Liver (tissue), 9 donors: ENCODE results near the gene SEPTIN10. TPM values are rescaled to one million over a fixed set of nuclear protein-coding genes. Genes with fewer than 3 reads are reported as not detected.

ENCODE experiments used
- DNase-seq: peaks from one replicate; pipeline ENCODE4 v3.0.0-alpha.2; 2017; ENCODE audit warnings: low spot score
- H3K27ac ChIP-seq, 2 donors: one replicate each; pipeline ENCODE4 v1.7.0; 2013; ENCODE audit warnings: inconsistent platforms in 2 of 2, low read length in 2 of 2, control low read depth in 1 of 2, low read depth in 1 of 2, mild to moderate bottlenecking in 1 of 2
- H3K27me3 ChIP-seq, 4 donors: one replicate each; pipeline versions ENCODE4 v1.6.1 to v1.7.0; 2013; ENCODE audit warnings: low read length in 3 of 4, inconsistent platforms in 1 of 4, mild to moderate bottlenecking in 1 of 4, moderate library complexity in 1 of 4; ENCODE audit not compliant: control insufficient read depth in 4 of 4, insufficient read depth in 4 of 4
- H3K36me3 ChIP-seq, 4 donors: one replicate each; pipeline versions ENCODE4 v1.6.1 to v1.7.0; 2013; ENCODE audit warnings: low read length in 3 of 4, mild to moderate bottlenecking in 3 of 4, low read depth in 1 of 4, moderate library complexity in 1 of 4; ENCODE audit not compliant: control insufficient read depth in 4 of 4, insufficient read depth in 3 of 4
- H3K4me1 ChIP-seq, 4 donors: one replicate each; pipeline versions ENCODE4 v1.6.1 to v1.7.0; 2013; ENCODE audit warnings: low read length in 3 of 4, mild to moderate bottlenecking in 3 of 4, moderate library complexity in 1 of 4; ENCODE audit not compliant: control insufficient read depth in 4 of 4, insufficient read depth in 4 of 4
- H3K4me3 ChIP-seq, 3 donors: one replicate each; pipeline versions ENCODE4 v1.6.1 to v1.7.0; 2013; ENCODE audit warnings: low read length in 3 of 3, control low read depth in 1 of 3, low read depth in 1 of 3, mild to moderate bottlenecking in 1 of 3
- H3K9ac ChIP-seq, 2 donors: one replicate each; pipeline ENCODE4 v1.7.0; 2013; ENCODE audit warnings: low read length in 2 of 2, mild to moderate bottlenecking in 2 of 2, moderate library complexity in 2 of 2, control low read depth in 1 of 2, low read depth in 1 of 2
- H3K9me3 ChIP-seq, 4 donors: one replicate each; pipeline versions ENCODE4 v1.6.1 to v1.7.0; 2013; ENCODE audit warnings: low read length in 3 of 4; ENCODE audit not compliant: control insufficient read depth in 4 of 4
- EGR1 ChIP-seq, 2 donors: IDR thresholded peaks; 2 replicates each; pipeline ENCODE4 v1.6.1; 2016 to 2018; ENCODE audit warnings: antibody characterized with exemption in 2 of 2, low read depth in 2 of 2
- FOXA1 ChIP-seq: IDR thresholded peaks from 2 replicates; pipeline ENCODE4 v1.6.1; 2016; ENCODE audit warnings: antibody characterized with exemption
- GABPA ChIP-seq, 2 donors: IDR thresholded peaks in 1 of 2; conservative IDR thresholded peaks in 1 of 2; 2 replicates each; pipeline ENCODE4 v1.6.1; 2016; ENCODE audit warnings: antibody characterized with exemption in 2 of 2, mild to moderate bottlenecking in 1 of 2, moderate library complexity in 1 of 2
- HNF4A ChIP-seq, 2 donors: conservative IDR thresholded peaks; 2 replicates each; pipeline ENCODE4 v1.6.1; 2016; ENCODE audit warnings: antibody characterized with exemption in 2 of 2, mild to moderate bottlenecking in 2 of 2
- JUND ChIP-seq, 2 donors: IDR thresholded peaks; 2 replicates each; pipeline ENCODE4 v1.6.1; 2016; ENCODE audit warnings: antibody characterized with exemption in 2 of 2
- NR2F2 ChIP-seq: IDR thresholded peaks from 2 replicates; pipeline ENCODE4 v1.6.1; 2016; ENCODE audit warnings: antibody characterized with exemption
- RAD21 ChIP-seq, 2 donors: IDR thresholded peaks; 2 replicates each; pipeline ENCODE4 v1.6.1; 2016; ENCODE audit warnings: antibody characterized with exemption in 2 of 2, mild to moderate bottlenecking in 2 of 2
- RXRA ChIP-seq, 2 donors: IDR thresholded peaks; 2 replicates each; pipeline ENCODE4 v1.6.1; 2017 to 2018; ENCODE audit warnings: antibody characterized with exemption in 2 of 2, mild to moderate bottlenecking in 1 of 2
- SP1 ChIP-seq: IDR thresholded peaks from 2 replicates; pipeline ENCODE4 v1.6.1; 2018; ENCODE audit warnings: antibody characterized with exemption, mild to moderate bottlenecking
- YY1 ChIP-seq: IDR thresholded peaks from 2 replicates; pipeline ENCODE4 v1.6.1; 2016; ENCODE audit warnings: antibody characterized with exemption, mild to moderate bottlenecking
- WGBS: extraction: QIAGEN DNeasy Blood & Tissue Kit; methylation state at CpG from one replicate; pipeline ENCODE4 v1.1.7; 2013; 5-methylcytosine and 5-hydroxymethylcytosine counted together
- polyA plus RNA-seq, 2 donors: library from polyadenylated mRNA; stranded (reverse) in 1 of 2; unstranded in 1 of 2; fragments of 200-250 nt in 1 of 2; fragments of >200 nt in 1 of 2; fragmentation: Nextera tagmentation in 1 of 2; extraction: Ambion mirVana in 1 of 2; gene quantifications; one replicate each; pipeline versions ENCODE4 v1.2.1 to v1.2.3, GENCODE V29; 2013 to 2015
- total RNA-seq, 2 donors: library from RNA; depleted of rRNA; stranded (reverse); fragments of >200 nt; gene quantifications; one replicate each; pipeline ENCODE4 v1.2.3, GENCODE V29; 2014
- TF ChIP-seq, protein P1 (sequence below): IDR thresholded peaks from 2 replicates; pipeline ENCODE4 v1.6.1; 2016; ENCODE audit warnings: antibody characterized with exemption
- TF ChIP-seq, protein P2 (sequence below): IDR thresholded peaks from 2 replicates; pipeline ENCODE4 v1.6.1; 2016; ENCODE audit warnings: antibody characterized with exemption
- TF ChIP-seq, protein P3 (sequence below): IDR thresholded peaks from 2 replicates; pipeline ENCODE4 v1.6.1; 2016; ENCODE audit warnings: antibody characterized with exemption, mild to moderate bottlenecking
- TF ChIP-seq, protein P4 (sequence below): IDR thresholded peaks from 2 replicates; pipeline ENCODE4 v1.6.1; 2016; ENCODE audit warnings: antibody characterized with exemption
- TF ChIP-seq, protein P5 (sequence below): fragments of 150-350 bp; IDR thresholded peaks from 2 replicates; pipeline ENCODE4 v1.5.1; 2017; ENCODE audit warnings: improper control_type of control experiment, low read depth, low read length; ENCODE audit not compliant: missing input control
- donor health status: healthy.
- donor health status: healthy.
- donor health status: healthy.
- donor health status: healthy.
- donor health status: healthy.

The SEPTIN10 gene
- total and polyA plus RNA-seq, 4 donors, result 19.6 to 35.9 (median 20.1) TPM

DNA sequence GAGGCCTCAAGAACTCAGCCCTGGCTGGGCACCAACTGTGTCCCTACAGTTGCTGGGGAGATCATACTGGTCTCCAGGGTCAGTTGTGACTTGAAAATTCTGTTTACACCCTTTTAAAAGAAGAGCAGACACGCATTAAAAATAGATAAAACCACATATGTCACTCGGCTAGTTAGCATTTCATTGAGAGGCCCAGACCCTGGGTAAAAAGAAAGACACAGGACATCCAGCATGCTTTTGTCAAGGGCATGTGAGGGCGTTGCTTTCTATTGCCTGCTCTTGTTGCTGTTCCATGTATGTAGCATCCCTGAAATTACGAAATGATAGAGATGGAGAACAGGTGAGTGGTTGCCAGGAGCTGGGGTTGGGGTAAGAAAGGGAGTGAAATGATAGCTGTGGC, 94.3 kb downstream of the SEPTIN10 start:
- Histone ChIP-seq H3K9ac (no peak overlapping the region), H3K27me3 (no peaks in the 10 kb centered on the region), H3K9me3 (no peaks in the 10 kb centered on the region), H3K4me1 (peaks cover 0 to 5% (median 2%) of the 10 kb centered on the region in 4 donors), H3K36me3 (no peaks in the 10 kb centered on the region), H3K4me3 (no peak overlapping the region), H3K27ac (no peak overlapping the region)
- no peak for DNase-seq
- no peak for TF ChIP-seq FOXA1
- no peak for TF ChIP-seq JUND (IDR thresholded peaks at IDR 0.05)
- 90% methylated on average over 4 of the region's 4 CpGs for WGBS

DNA sequence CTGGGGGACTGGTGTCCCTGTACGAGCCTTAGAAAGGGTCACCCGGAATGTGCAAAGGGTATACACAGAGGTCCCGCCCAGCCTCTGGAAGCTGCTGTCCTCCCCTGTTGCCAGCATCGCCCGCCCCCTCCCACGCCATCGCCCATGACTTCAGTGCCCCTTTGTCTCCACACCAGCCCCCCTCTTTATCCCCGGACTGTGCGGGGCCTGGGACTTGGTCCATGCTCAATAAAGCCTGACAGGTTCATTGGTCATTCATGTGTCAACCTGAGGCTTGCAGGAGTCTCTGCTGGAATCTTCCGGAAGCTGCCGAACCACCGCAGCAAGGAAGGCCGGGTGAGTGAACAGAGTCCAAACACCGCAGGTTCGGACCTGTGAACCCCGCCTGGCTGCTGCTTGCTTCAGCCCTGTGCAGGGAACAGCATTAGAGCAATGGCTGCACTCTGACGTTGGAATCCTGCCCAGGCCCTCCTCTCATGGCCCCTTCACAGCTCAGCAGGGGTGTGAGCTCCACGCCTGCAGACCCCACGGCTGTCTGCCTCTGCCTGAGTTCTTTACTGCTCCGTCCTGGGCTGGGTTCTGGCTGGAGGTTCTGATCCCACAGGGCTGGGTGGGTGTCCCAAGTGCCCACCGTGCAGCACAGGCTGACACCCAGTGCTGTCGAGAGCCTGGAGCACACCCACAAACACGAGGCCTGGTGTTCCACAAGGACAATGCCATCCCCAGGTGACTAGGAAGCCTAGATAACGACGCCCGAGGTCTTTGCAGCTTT, 96.5 kb downstream of the SEPTIN10 start:
- TF ChIP-seq JUND (IDR thresholded peaks at IDR 0.05) (no peak), NR2F2 (no peak), RXRA (IDR thresholded peaks at IDR 0.05) (no peak), GABPA (IDR thresholded peaks at IDR 0.05 in 1 of 2, conservative IDR thresholded peaks at IDR 0.05 in 1 of 2) (no peak), FOXA1 (no peak), RAD21 (IDR thresholded peaks at IDR 0.05) (no peak), YY1 (no peak), EGR1 (IDR thresholded peaks at IDR 0.05; ENCODE audit: low read depth in 2 of 2) (no peak), HNF4A (conservative IDR thresholded peaks at IDR 0.05) (no peak), SP1 (no peak)
- TF ChIP-seq, protein P1, sequence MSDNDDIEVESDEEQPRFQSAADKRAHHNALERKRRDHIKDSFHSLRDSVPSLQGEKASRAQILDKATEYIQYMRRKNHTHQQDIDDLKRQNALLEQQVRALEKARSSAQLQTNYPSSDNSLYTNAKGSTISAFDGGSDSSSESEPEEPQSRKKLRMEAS, result no peak
- TF ChIP-seq, protein P2, sequence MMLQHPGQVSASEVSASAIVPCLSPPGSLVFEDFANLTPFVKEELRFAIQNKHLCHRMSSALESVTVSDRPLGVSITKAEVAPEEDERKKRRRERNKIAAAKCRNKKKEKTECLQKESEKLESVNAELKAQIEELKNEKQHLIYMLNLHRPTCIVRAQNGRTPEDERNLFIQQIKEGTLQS, result no peak
- TF ChIP-seq, protein P3, sequence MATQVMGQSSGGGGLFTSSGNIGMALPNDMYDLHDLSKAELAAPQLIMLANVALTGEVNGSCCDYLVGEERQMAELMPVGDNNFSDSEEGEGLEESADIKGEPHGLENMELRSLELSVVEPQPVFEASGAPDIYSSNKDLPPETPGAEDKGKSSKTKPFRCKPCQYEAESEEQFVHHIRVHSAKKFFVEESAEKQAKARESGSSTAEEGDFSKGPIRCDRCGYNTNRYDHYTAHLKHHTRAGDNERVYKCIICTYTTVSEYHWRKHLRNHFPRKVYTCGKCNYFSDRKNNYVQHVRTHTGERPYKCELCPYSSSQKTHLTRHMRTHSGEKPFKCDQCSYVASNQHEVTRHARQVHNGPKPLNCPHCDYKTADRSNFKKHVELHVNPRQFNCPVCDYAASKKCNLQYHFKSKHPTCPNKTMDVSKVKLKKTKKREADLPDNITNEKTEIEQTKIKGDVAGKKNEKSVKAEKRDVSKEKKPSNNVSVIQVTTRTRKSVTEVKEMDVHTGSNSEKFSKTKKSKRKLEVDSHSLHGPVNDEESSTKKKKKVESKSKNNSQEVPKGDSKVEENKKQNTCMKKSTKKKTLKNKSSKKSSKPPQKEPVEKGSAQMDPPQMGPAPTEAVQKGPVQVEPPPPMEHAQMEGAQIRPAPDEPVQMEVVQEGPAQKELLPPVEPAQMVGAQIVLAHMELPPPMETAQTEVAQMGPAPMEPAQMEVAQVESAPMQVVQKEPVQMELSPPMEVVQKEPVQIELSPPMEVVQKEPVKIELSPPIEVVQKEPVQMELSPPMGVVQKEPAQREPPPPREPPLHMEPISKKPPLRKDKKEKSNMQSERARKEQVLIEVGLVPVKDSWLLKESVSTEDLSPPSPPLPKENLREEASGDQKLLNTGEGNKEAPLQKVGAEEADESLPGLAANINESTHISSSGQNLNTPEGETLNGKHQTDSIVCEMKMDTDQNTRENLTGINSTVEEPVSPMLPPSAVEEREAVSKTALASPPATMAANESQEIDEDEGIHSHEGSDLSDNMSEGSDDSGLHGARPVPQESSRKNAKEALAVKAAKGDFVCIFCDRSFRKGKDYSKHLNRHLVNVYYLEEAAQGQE, result no peak
- TF ChIP-seq, protein P4, sequence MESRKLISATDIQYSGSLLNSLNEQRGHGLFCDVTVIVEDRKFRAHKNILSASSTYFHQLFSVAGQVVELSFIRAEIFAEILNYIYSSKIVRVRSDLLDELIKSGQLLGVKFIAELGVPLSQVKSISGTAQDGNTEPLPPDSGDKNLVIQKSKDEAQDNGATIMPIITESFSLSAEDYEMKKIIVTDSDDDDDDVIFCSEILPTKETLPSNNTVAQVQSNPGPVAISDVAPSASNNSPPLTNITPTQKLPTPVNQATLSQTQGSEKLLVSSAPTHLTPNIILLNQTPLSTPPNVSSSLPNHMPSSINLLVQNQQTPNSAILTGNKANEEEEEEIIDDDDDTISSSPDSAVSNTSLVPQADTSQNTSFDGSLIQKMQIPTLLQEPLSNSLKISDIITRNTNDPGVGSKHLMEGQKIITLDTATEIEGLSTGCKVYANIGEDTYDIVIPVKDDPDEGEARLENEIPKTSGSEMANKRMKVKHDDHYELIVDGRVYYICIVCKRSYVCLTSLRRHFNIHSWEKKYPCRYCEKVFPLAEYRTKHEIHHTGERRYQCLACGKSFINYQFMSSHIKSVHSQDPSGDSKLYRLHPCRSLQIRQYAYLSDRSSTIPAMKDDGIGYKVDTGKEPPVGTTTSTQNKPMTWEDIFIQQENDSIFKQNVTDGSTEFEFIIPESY, result no peak
- TF ChIP-seq, protein P5, sequence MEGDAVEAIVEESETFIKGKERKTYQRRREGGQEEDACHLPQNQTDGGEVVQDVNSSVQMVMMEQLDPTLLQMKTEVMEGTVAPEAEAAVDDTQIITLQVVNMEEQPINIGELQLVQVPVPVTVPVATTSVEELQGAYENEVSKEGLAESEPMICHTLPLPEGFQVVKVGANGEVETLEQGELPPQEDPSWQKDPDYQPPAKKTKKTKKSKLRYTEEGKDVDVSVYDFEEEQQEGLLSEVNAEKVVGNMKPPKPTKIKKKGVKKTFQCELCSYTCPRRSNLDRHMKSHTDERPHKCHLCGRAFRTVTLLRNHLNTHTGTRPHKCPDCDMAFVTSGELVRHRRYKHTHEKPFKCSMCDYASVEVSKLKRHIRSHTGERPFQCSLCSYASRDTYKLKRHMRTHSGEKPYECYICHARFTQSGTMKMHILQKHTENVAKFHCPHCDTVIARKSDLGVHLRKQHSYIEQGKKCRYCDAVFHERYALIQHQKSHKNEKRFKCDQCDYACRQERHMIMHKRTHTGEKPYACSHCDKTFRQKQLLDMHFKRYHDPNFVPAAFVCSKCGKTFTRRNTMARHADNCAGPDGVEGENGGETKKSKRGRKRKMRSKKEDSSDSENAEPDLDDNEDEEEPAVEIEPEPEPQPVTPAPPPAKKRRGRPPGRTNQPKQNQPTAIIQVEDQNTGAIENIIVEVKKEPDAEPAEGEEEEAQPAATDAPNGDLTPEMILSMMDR, result no peak
- H3K27me3 ChIP-seq, result no peaks in the 10 kb centered on the region
- H3K27ac ChIP-seq, result no peak overlapping the region
- H3K36me3 ChIP-seq, result no peaks in the 10 kb centered on the region
- peaks cover 0 to 5% (median 2%) of the 10 kb centered on the region in 4 donors for H3K4me1 ChIP-seq
- H3K4me3 ChIP-seq, result no peak overlapping the region
- no peak for DNase-seq
- no peak overlapping the region for H3K9ac ChIP-seq
- H3K9me3 ChIP-seq, result no peaks in the 10 kb centered on the region
- WGBS, result 90% methylated on average over 26 of the region's 26 CpGs
